Activated CD8-positive, alpha-beta memory T cell treated with anti-CD3 and anti-CD28 coated beads for 48 hours (primary cell): Measurements from ENCODE around the gene AATF.

Source experiments
- DNase-seq, 3 experiments: peaks; one replicate each; pipeline ENCODE4 v3.0.0-alpha.2; 2020; ENCODE audit warnings: low read depth in 2 of 3, low spot score in 2 of 3

AATF gene

GRCh38 chr17:36929851-36930582 lies 18.7 kb upstream of the AATF start:
- DNase-seq, result no peak

- no peak for DNase-seq
Measured at GRCh38 chr17:36930583-36930900, 18.2 kb upstream of the AATF start.

- no peak for DNase-seq
Measured at GRCh38 chr17:36931096-36931696, 17.6 kb upstream of the AATF start.

- DNase-seq, result no peak
Measured at GRCh38 chr17:36931697-36932382, 16.9 kb upstream of the AATF start.

- no peak for DNase-seq
Measured at GRCh38 chr17:36932383-36932693, 16.4 kb upstream of the AATF start.

GRCh38 chr17:36932694-36933511 lies 15.9 kb upstream of the AATF start:
- no peak for DNase-seq

GRCh38 chr17:36933512-36934143 lies 15.1 kb upstream of the AATF start:
- DNase-seq, result no peak

GRCh38 chr17:36934144-36934691 lies 14.5 kb upstream of the AATF start:
- DNase-seq, result no peak

GRCh38 chr17:36934692-36935630 lies 13.8 kb upstream of the AATF start:
- no peak for DNase-seq

GRCh38 chr17:36935671-36936454 lies 12.9 kb upstream of the AATF start:
- no peak for DNase-seq

- DNase-seq, result no peak
Measured at GRCh38 chr17:36936455-36937000, 12.2 kb upstream of the AATF start.

- no peak for DNase-seq
Measured at GRCh38 chr17:36937001-36937958, 11.5 kb upstream of the AATF start, which contains the start of gene LHX1. Gene LHX1 (plus strand): TSS chr17:36937475. CDS start chr17:36938198, 723 bp downstream.

GRCh38 chr17:36937959-36938565 lies 10.7 kb upstream of the AATF start:
- no peak for DNase-seq

- no peak for DNase-seq
Measured at GRCh38 chr17:36938566-36939051, 10.1 kb upstream of the AATF start.

GRCh38 chr17:36939052-36939801 lies 9.5 kb upstream of the AATF start:
- no peak for DNase-seq

GRCh38 chr17:36939802-36940312 lies 8.9 kb upstream of the AATF start:
- DNase-seq, result no peak
